Measurements from ENCODE around the gene LYAR.

GRCh38 chr4:4254199-4254598 lies 35.8 kb downstream of the LYAR start:
- no peak for TF ChIP-seq CTCF (tag by site-specific recombination; IDR thresholded peaks at IDR 0.05)
- TF ChIP-seq ZNF501 (tag by site-specific recombination; IDR thresholded peaks at IDR 0.05): no peak
- TF ChIP-seq ZBTB1 (tag by site-specific recombination; IDR thresholded peaks at IDR 0.05): no peak
- TF ChIP-seq FEZF1 (tag by site-specific recombination; IDR thresholded peaks at IDR 0.05): no peak
- no peak for TF ChIP-seq ZNF561 (tag by site-specific recombination; IDR thresholded peaks at IDR 0.05; ENCODE audit: borderline replicate concordance)
- no peak for TF ChIP-seq ZFP37 (tag by site-specific recombination; IDR thresholded peaks at IDR 0.05)
- no peak for TF ChIP-seq ZNF10 (tag by site-specific recombination; IDR thresholded peaks at IDR 0.05)
- no peak for TF ChIP-seq ZNF785 (tag by site-specific recombination; IDR thresholded peaks at IDR 0.05)
- TF ChIP-seq ZNF707 (tag by site-specific recombination; IDR thresholded peaks at IDR 0.05): no peak
- TF ChIP-seq KLF16 (tag by site-specific recombination; IDR thresholded peaks at IDR 0.05): no peak
- no peak for TF ChIP-seq MYNN (tag by site-specific recombination; IDR thresholded peaks at IDR 0.05; ENCODE audit: borderline replicate concordance)
- TF ChIP-seq ZNF624 (tag by site-specific recombination; IDR thresholded peaks at IDR 0.05): no peak
- no peak for TF ChIP-seq REST (tag by site-specific recombination; IDR thresholded peaks at IDR 0.05)

Data from HEK293 (cell line).